ENCODE data around the gene RANGRF. TPM values are rescaled to one million over a fixed set of nuclear protein-coding genes. Genes with fewer than 3 reads are reported as not detected.
A peak's percentile ranks its signal among the peaks of the same experiment; 100 is the strongest.

The RANGRF gene
- total RNA-seq, 2 donors from 2014 or later: 13.8 to 26.7 TPM

GRCh38 chr17:8310601-8311123 is 22.2 kb downstream of the RANGRF start:
- peak overlapping the region; percentile 31 for H3K4me3 ChIP-seq
- no peak for DNase-seq (ENCODE audit: low spot score)
- no peak for TF ChIP-seq CTCF (IDR thresholded peaks at IDR 0.05)
- no peak overlapping the region for H3K27ac ChIP-seq
- ATAC-seq (ENCODE audit: insufficient number of reproducible peaks, low FRiP score, low read depth): no peak
- no peaks in the 10 kb centered on the region for H3K9me3 ChIP-seq
- no peaks in the 10 kb centered on the region for H3K27me3 ChIP-seq (replicated peaks; ENCODE audit: insufficient read depth)
- H3K4me1 ChIP-seq (ENCODE audit: control insufficient read depth in 1 of 2, low read depth in 2 of 2): peaks cover 0 to 8% of the 10 kb centered on the region in 2 donors
- no peaks in the 10 kb centered on the region for H3K36me3 ChIP-seq

GRCh38 chr17:8311131-8311790 is 22.8 kb downstream of the RANGRF start:
- DNase-seq (ENCODE audit: low spot score) (no peak), ATAC-seq (ENCODE audit: insufficient number of reproducible peaks, low FRiP score, low read depth) (no peak)
- Histone ChIP-seq H3K27ac (no peak overlapping the region), H3K36me3 (no peaks in the 10 kb centered on the region), H3K9me3 (no peaks in the 10 kb centered on the region), H3K4me1 (ENCODE audit: control insufficient read depth in 1 of 2, low read depth in 2 of 2) (peaks cover 0 to 12% of the 10 kb centered on the region in 2 donors), H3K27me3 (replicated peaks; ENCODE audit: insufficient read depth) (peaks cover 2% of the 10 kb centered on the region), H3K4me3 (no peak overlapping the region)
- no peak for TF ChIP-seq CTCF (IDR thresholded peaks at IDR 0.05)

- no peaks in the 10 kb centered on the region for H3K9me3 ChIP-seq
- H3K4me1 ChIP-seq (ENCODE audit: control insufficient read depth in 1 of 2, low read depth in 2 of 2): peaks cover 0 to 12% of the 10 kb centered on the region in 2 donors
- no peaks in the 10 kb centered on the region for H3K36me3 ChIP-seq
- no peak for DNase-seq (ENCODE audit: low spot score)
- no peak overlapping the region for H3K27ac ChIP-seq
- H3K27me3 ChIP-seq (replicated peaks; ENCODE audit: insufficient read depth): peaks cover 6% of the 10 kb centered on the region
- no peak overlapping the region for H3K4me3 ChIP-seq
- no peak for TF ChIP-seq CTCF (IDR thresholded peaks at IDR 0.05)
- no peak for ATAC-seq (ENCODE audit: insufficient number of reproducible peaks, low FRiP score, low read depth)
These were observed 23.8 kb downstream of the RANGRF start for GRCh38 chr17:8312251-8312650.

GRCh38 chr17:8312726-8313600 is 24.5 kb downstream of the RANGRF start:
- no peak overlapping the region for H3K4me3 ChIP-seq
- ATAC-seq (ENCODE audit: insufficient number of reproducible peaks, low FRiP score, low read depth) (no peak), DNase-seq (ENCODE audit: low spot score) (no peak)
- H3K27me3 ChIP-seq (replicated peaks; ENCODE audit: insufficient read depth): peaks cover 6% of the 10 kb centered on the region
- no peak for TF ChIP-seq CTCF (IDR thresholded peaks at IDR 0.05)
- no peaks in the 10 kb centered on the region for H3K36me3 ChIP-seq
- H3K27ac ChIP-seq: no peak overlapping the region
- no peaks in the 10 kb centered on the region for H3K9me3 ChIP-seq
- H3K4me1 ChIP-seq (ENCODE audit: control insufficient read depth in 1 of 2, low read depth in 2 of 2): peaks cover 0 to 12% of the 10 kb centered on the region in 2 donors
